ENCODE measurements around the gene IL16. TPM values are rescaled to one million over a fixed set of nuclear protein-coding genes. Genes with fewer than 3 reads are reported as not detected.

Gene IL16
- total and polyA plus RNA-seq, 9 of the 15 experiments (the other 6 are each of a cell fraction or from before 2014, with no cell fraction given): 1.4 to 18.8 (median 10.6) TPM

DNA sequence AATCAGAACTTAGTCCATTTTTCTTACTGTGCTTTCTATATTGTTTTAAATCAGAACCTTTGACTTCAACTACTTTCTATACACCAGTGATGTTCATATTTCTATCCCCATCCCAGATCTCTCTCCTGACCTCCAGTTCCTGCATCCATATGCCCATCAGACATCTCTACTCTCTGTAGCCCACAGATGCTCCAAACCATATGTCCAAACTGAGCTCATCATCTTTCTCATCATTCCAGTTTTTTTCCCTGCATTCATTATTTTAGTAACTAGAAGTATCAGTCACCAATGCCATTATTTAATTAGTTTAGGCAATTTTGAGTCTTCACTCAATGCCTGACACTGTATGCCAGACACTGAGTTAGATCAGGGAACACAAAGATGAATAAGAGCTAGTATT is 25.4 kb upstream of the IL16 start:
- FAIRE-seq (no peak), ATAC-seq (no peak), DNase-seq (ENCODE audit: extremely low read depth in 1 of 4, low spot score in 3 of 4) (no peak)
- Histone ChIP-seq H3K4me1 (replicated peaks in 1 of 2; ENCODE audit: control insufficient read depth in 2 of 2, insufficient read depth in 2 of 2, low read length in 2 of 2) (peaks cover 16 to 37% of the 10 kb centered on the region in 2 experiments), H3K9ac (ENCODE audit: insufficient read depth in 1 of 2, low read depth in 2 of 2, low read length in 2 of 2) (no peak overlapping the region), H3K9me1 (ENCODE audit: control insufficient read depth, insufficient read depth, low read length) (no peaks in the 10 kb centered on the region), H3K36me3 (ENCODE audit: control insufficient read depth, insufficient read depth, low read length) (peaks cover 10% of the 10 kb centered on the region), H3K79me2 (ENCODE audit: control insufficient read depth, insufficient read depth, low read length) (no peaks in the 10 kb centered on the region), H3K27me3 (ENCODE audit: control insufficient read depth in 2 of 2, insufficient read depth in 2 of 2, low read length in 2 of 2) (no peaks in the 10 kb centered on the region), H3K4me2 (ENCODE audit: insufficient read depth, low read length) (no peak overlapping the region), H3K9me3 (replicated peaks; ENCODE audit: control insufficient read depth, insufficient read depth, low read depth, low read length) (no peaks in the 10 kb centered on the region), H2AFZ (ENCODE audit: low read depth, low read length) (no peak overlapping the region), H4K20me1 (replicated peaks; ENCODE audit: control insufficient read depth, insufficient read depth, low read length) (no peaks in the 10 kb centered on the region), H3K4me3 (no peak overlapping the region), H3K27ac (ENCODE audit: extremely low read depth, low read depth, low read length) (no peak overlapping the region)
- in situ Hi-C loops (cut with MboI) (no loop called here), intact Hi-C loops (cut with micrococcal nuclease) (no loop called here)
- POLR2A ChIA-PET: no interaction called here
- CTCF ChIA-PET (ENCODE audit: low intra/inter-chr PET ratio): no interaction called here
- TF ChIP-seq CBX2 (IDR thresholded peaks at IDR 0.05; ENCODE audit: insufficient read depth, low read length, poor library complexity, severe bottlenecking) (no peak), ZFP30 (CRISPR knock-in tag; IDR thresholded peaks at IDR 0.05; ENCODE audit: borderline replicate concordance) (no peak), TAF9B (IDR thresholded peaks at IDR 0.05; ENCODE audit: partially characterized antibody) (no peak), SIN3B (IDR thresholded peaks at IDR 0.05; ENCODE audit: low read depth) (no peak), SIRT6 (IDR thresholded peaks at IDR 0.05; ENCODE audit: low read depth, low read length) (no peak), ZNF165 (CRISPR knock-in tag; IDR thresholded peaks at IDR 0.05; ENCODE audit: borderline replicate concordance) (no peak), EGR1 (conservative IDR thresholded peaks at IDR 0.05) (no peak), HDAC8 (tag; IDR thresholded peaks at IDR 0.05) (no peak), RB1 (IDR thresholded peaks at IDR 0.05; ENCODE audit: low read depth) (no peak)
- BruUV-seq (replicated peaks): no TSS peak
